GM23338 (cell line): ENCODE measurements around the gene TMEM9. TPM values are rescaled to one million over a fixed set of nuclear protein-coding genes. Genes with fewer than 3 reads are reported as not detected.

ENCODE experiments used
- ATAC-seq: fragments of 200-7000 bp; cut with Tn5 transposase; 3 replicates; pipeline ENCODE4 v1.9.1; 2020
- DNase-seq: peaks from one replicate; pipeline ENCODE4 v3.0.0-alpha.2; 2015; ENCODE audit warnings: low spot score
- H2AFZ ChIP-seq: fragments of 200-600 bp; sonication (generic); 2 replicates; pipeline ENCODE4 v1.8.0; 2016; ENCODE audit warnings: antibody characterized with exemption, mild to moderate bottlenecking, moderate library complexity
- H3F3A ChIP-seq: fragments of 200-600 bp; sonication (generic); replicated peaks from 2 replicates; pipeline ENCODE4 v1.8.0; 2017; ENCODE audit warnings: antibody characterized with exemption, mixed run types, low read depth
- H3K27ac ChIP-seq: fragments of 200-600 bp; sonication (generic); 2 replicates; pipeline ENCODE4 v1.6.1; 2016; ENCODE audit warnings: low read depth
- H3K27me3 ChIP-seq: fragments of 200-600 bp; sonication (generic); 2 replicates; pipeline ENCODE4 v1.8.0; 2016; ENCODE audit warnings: mild to moderate bottlenecking, mixed run types, moderate library complexity; ENCODE audit not compliant: insufficient read depth
- H3K36me3 ChIP-seq: fragments of 200-600 bp; sonication (generic); 2 replicates; pipeline ENCODE4 v1.8.0; 2016; ENCODE audit warnings: mild to moderate bottlenecking; ENCODE audit not compliant: insufficient read depth
- H3K4me1 ChIP-seq: fragments of 200-600 bp; sonication (generic); 2 replicates; pipeline ENCODE4 v1.8.0; 2016; ENCODE audit warnings: mild to moderate bottlenecking, moderate library complexity; ENCODE audit not compliant: insufficient read depth
- H3K4me2 ChIP-seq: fragments of 200-600 bp; sonication (generic); 2 replicates; pipeline ENCODE4 v1.7.1; 2017; ENCODE audit warnings: mixed run types
- H3K4me3 ChIP-seq: fragments of 200-600 bp; sonication (generic); 2 replicates; pipeline ENCODE4 v1.6.1; 2016; ENCODE audit warnings: mixed run types
- H3K79me2 ChIP-seq: fragments of 200-600 bp; sonication (generic); replicated peaks from 2 replicates; pipeline ENCODE4 v1.8.0; 2017; ENCODE audit warnings: mild to moderate bottlenecking; ENCODE audit not compliant: insufficient read depth
- H3K9me2 ChIP-seq: fragments of 200-600 bp; sonication (generic); 2 replicates; pipeline ENCODE4 v1.8.0; 2017; ENCODE audit not compliant: insufficient read depth
- H4K20me1 ChIP-seq: fragments of 200-600 bp; sonication (generic); replicated peaks from 2 replicates; pipeline ENCODE4 v1.8.0; 2017; ENCODE audit warnings: mild to moderate bottlenecking; ENCODE audit not compliant: insufficient read depth
- H3K27ac Mint-ChIP-seq: 2 replicates; pipeline ENCODE4 v1.8.0; 2020; ENCODE audit warnings: inconsistent platforms, mild to moderate bottlenecking, moderate library complexity, mixed read lengths
- H3K27me3 Mint-ChIP-seq: 3 replicates; pipeline ENCODE4 v1.8.0; 2022; ENCODE audit warnings: low read depth, mild to moderate bottlenecking, moderate library complexity, mixed read lengths, inconsistent platforms; ENCODE audit not compliant: insufficient read depth, poor library complexity
- H3K36me3 Mint-ChIP-seq: 3 replicates; pipeline ENCODE4 v1.8.0; 2021; ENCODE audit warnings: low read depth, mild to moderate bottlenecking, inconsistent platforms, moderate library complexity, mixed read lengths
- H3K4me1 Mint-ChIP-seq: 3 replicates; pipeline ENCODE4 v1.8.0; 2020; ENCODE audit warnings: mild to moderate bottlenecking, inconsistent platforms, mixed read lengths
- H3K4me3 Mint-ChIP-seq: 3 replicates; pipeline ENCODE4 v1.8.0; 2021; ENCODE audit warnings: moderate library complexity, mild to moderate bottlenecking, inconsistent platforms, mixed read lengths
- H3K9me3 Mint-ChIP-seq: 3 replicates; pipeline ENCODE4 v1.8.0; 2020; ENCODE audit warnings: moderate library complexity, mild to moderate bottlenecking, inconsistent platforms, mixed read lengths
- CREB1 ChIP-seq: fragments of 250-450 bp; sonication (Bioruptor Pico); IDR thresholded peaks from 2 replicates; pipeline ENCODE4 v1.5.0; 2020; ENCODE audit warnings: low read depth, mild to moderate bottlenecking, moderate library complexity
- CTCF ChIP-seq, 2 experiments: fragments of 200-600 bp in 1 of 2; sonication (generic) in 1 of 2; conservative IDR thresholded peaks; 2 replicates each; pipeline versions ENCODE4 v1.5.1 to v1.6.1; 2016 to 2017; ENCODE audit warnings: antibody characterized with exemption in 2 of 2, low read depth in 2 of 2, mild to moderate bottlenecking in 2 of 2, moderate library complexity in 1 of 2
- EZH2 ChIP-seq: fragments of 200-600 bp; sonication (generic); IDR thresholded peaks from one replicate; pipeline ENCODE4 v1.8.0; 2017; ENCODE audit warnings: antibody characterized with exemption, mild to moderate bottlenecking, low read depth; ENCODE audit not compliant: unreplicated experiment
- EZH2phosphoT487 ChIP-seq: fragments of 200-600 bp; sonication (generic); IDR thresholded peaks from one replicate; pipeline ENCODE4 v1.8.1; 2018; ENCODE audit warnings: antibody characterized with exemption; ENCODE audit not compliant: unreplicated experiment
- JUNB ChIP-seq: IDR thresholded peaks from one replicate; pipeline ENCODE4 v1.6.1; 2016; ENCODE audit warnings: antibody characterized with exemption; ENCODE audit not compliant: unreplicated experiment
- NANOG ChIP-seq: IDR thresholded peaks from 2 replicates; pipeline ENCODE4 v1.6.1; 2016; ENCODE audit warnings: antibody characterized with exemption, borderline replicate concordance
- POLR2AphosphoS5 ChIP-seq: IDR thresholded peaks from 2 replicates; pipeline ENCODE4 v1.6.1; 2016; ENCODE audit warnings: antibody characterized with exemption, low read depth
- REST ChIP-seq: IDR thresholded peaks from one replicate; pipeline ENCODE4 v1.6.1; 2018; ENCODE audit warnings: antibody characterized with exemption; ENCODE audit not compliant: unreplicated experiment
- STAT1 ChIP-seq: IDR thresholded peaks from one replicate; pipeline ENCODE4 v1.6.1; 2016; ENCODE audit warnings: antibody characterized with exemption; ENCODE audit not compliant: unreplicated experiment
- ZNF114 ChIP-seq: fragments of 250-450 bp; sonication (Bioruptor Pico); IDR thresholded peaks from 2 replicates; pipeline ENCODE4 v1.5.0; 2020; ENCODE audit warnings: mild to moderate bottlenecking, moderate library complexity
- ZNF331 ChIP-seq: fragments of 250-450 bp; sonication (Bioruptor Pico); IDR thresholded peaks from 2 replicates; pipeline ENCODE4 v1.5.0; 2020; ENCODE audit warnings: low read depth, mild to moderate bottlenecking, moderate library complexity
- polyA plus RNA-seq: library from polyadenylated mRNA; unstranded; fragments of >200 nt; fragmentation: Nextera tagmentation; extraction: Ambion mirVana; gene quantifications from 2 replicates; pipeline ENCODE4 v1.2.1, GENCODE V29; 2016
- total RNA-seq: library from RNA; depleted of rRNA; stranded (reverse); fragments of >200 nt; shearing (Covaris generic); gene quantifications from 2 replicates; pipeline ENCODE4 v1.2.3, GENCODE V29; 2014
- TF ChIP-seq, protein P1 (sequence below): fragments of 250-450 bp; sonication (Bioruptor Pico); IDR thresholded peaks from 2 replicates; pipeline ENCODE4 v1.5.0; 2020; ENCODE audit warnings: mild to moderate bottlenecking, moderate library complexity
- TF ChIP-seq, protein P2 (sequence below): IDR thresholded peaks from 2 replicates; pipeline ENCODE4 v1.6.1; 2016; ENCODE audit warnings: antibody characterized with exemption

Gene TMEM9
- total and polyA plus RNA-seq, 2 experiments from 2014 or later = 78.6 to 147 TPM

GRCh38 chr1:201110138-201110537 lies 44.1 kb downstream of the TMEM9 start:
- no peak overlapping the region for H2AFZ ChIP-seq
- peaks cover 5% of the 10 kb centered on the region for H3K4me1 ChIP-seq
- H3K9me3 Mint-ChIP-seq = no peaks in the 10 kb centered on the region
- DNase-seq = no peak
- H4K20me1 ChIP-seq = no peaks in the 10 kb centered on the region
- H3K36me3 ChIP-seq = no peaks in the 10 kb centered on the region
- H3K4me2 ChIP-seq = no peak overlapping the region
- H3K4me3 Mint-ChIP-seq = no peak overlapping the region
- ATAC-seq = no peak
- H3F3A ChIP-seq = no peaks in the 10 kb centered on the region
- no peak overlapping the region for H3K4me3 ChIP-seq
- no peaks in the 10 kb centered on the region for H3K79me2 ChIP-seq
- H3K4me1 Mint-ChIP-seq = peaks cover 9% of the 10 kb centered on the region; the same call in 2 of the 3 replicates
- H3K27ac Mint-ChIP-seq = no peak overlapping the region
- no peaks in the 10 kb centered on the region for H3K9me2 ChIP-seq
- no peak for TF ChIP-seq REST
- no peak for TF ChIP-seq EZH2
- TF ChIP-seq CTCF (conservative IDR thresholded peaks at IDR 0.05; ENCODE audit: low read depth in 2 of 2) = no peak
- TF ChIP-seq, protein P1, sequence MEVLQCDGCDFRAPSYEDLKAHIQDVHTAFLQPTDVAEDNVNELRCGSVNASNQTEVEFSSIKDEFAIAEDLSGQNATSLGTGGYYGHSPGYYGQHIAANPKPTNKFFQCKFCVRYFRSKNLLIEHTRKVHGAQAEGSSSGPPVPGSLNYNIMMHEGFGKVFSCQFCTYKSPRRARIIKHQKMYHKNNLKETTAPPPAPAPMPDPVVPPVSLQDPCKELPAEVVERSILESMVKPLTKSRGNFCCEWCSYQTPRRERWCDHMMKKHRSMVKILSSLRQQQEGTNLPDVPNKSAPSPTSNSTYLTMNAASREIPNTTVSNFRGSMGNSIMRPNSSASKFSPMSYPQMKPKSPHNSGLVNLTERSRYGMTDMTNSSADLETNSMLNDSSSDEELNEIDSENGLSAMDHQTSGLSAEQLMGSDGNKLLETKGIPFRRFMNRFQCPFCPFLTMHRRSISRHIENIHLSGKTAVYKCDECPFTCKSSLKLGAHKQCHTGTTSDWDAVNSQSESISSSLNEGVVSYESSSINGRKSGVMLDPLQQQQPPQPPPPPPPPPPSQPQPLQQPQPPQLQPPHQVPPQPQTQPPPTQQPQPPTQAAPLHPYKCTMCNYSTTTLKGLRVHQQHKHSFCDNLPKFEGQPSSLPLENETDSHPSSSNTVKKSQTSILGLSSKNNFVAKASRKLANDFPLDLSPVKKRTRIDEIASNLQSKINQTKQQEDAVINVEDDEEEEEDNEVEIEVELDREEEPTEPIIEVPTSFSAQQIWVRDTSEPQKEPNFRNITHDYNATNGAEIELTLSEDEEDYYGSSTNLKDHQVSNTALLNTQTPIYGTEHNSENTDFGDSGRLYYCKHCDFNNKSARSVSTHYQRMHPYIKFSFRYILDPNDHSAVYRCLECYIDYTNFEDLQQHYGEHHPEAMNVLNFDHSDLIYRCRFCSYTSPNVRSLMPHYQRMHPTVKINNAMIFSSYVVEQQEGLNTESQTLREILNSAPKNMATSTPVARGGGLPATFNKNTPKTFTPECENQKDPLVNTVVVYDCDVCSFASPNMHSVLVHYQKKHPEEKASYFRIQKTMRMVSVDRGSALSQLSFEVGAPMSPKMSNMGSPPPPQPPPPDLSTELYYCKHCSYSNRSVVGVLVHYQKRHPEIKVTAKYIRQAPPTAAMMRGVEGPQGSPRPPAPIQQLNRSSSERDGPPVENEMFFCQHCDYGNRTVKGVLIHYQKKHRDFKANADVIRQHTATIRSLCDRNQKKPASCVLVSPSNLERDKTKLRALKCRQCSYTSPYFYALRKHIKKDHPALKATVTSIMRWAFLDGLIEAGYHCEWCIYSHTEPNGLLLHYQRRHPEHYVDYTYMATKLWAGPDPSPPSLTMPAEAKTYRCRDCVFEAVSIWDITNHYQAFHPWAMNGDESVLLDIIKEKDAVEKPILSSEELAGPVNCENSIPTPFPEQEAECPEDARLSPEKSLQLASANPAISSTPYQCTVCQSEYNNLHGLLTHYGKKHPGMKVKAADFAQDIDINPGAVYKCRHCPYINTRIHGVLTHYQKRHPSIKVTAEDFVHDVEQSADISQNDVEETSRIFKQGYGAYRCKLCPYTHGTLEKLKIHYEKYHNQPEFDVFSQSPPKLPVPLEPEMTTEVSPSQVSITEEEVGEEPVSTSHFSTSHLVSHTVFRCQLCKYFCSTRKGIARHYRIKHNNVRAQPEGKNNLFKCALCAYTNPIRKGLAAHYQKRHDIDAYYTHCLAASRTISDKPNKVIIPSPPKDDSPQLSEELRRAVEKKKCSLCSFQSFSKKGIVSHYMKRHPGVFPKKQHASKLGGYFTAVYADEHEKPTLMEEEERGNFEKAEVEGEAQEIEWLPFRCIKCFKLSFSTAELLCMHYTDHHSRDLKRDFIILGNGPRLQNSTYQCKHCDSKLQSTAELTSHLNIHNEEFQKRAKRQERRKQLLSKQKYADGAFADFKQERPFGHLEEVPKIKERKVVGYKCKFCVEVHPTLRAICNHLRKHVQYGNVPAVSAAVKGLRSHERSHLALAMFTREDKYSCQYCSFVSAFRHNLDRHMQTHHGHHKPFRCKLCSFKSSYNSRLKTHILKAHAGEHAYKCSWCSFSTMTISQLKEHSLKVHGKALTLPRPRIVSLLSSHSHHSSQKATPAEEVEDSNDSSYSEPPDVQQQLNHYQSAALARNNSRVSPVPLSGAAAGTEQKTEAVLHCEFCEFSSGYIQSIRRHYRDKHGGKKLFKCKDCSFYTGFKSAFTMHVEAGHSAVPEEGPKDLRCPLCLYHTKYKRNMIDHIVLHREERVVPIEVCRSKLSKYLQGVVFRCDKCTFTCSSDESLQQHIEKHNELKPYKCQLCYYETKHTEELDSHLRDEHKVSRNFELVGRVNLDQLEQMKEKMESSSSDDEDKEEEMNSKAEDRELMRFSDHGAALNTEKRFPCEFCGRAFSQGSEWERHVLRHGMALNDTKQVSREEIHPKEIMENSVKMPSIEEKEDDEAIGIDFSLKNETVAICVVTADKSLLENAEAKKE = no peak
- TF ChIP-seq NANOG = no peak
- TF ChIP-seq CREB1 (CRISPR knock-in tag) = no peak
- TF ChIP-seq ZNF114 (CRISPR knock-in tag) = no peak
- TF ChIP-seq EZH2phosphoT487 = no peak
- no peak for TF ChIP-seq JUNB
- no peak for TF ChIP-seq STAT1
- no peak for TF ChIP-seq POLR2AphosphoS5
- TF ChIP-seq ZNF331 = no peak
- TF ChIP-seq, protein P2, sequence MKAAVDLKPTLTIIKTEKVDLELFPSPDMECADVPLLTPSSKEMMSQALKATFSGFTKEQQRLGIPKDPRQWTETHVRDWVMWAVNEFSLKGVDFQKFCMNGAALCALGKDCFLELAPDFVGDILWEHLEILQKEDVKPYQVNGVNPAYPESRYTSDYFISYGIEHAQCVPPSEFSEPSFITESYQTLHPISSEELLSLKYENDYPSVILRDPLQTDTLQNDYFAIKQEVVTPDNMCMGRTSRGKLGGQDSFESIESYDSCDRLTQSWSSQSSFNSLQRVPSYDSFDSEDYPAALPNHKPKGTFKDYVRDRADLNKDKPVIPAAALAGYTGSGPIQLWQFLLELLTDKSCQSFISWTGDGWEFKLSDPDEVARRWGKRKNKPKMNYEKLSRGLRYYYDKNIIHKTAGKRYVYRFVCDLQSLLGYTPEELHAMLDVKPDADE = no peak
- H3K27me3 Mint-ChIP-seq = peaks cover 29% of the 10 kb centered on the region
- no peak overlapping the region for H3K27ac ChIP-seq
- H3K27me3 ChIP-seq = peaks cover 20% of the 10 kb centered on the region
- no peaks in the 10 kb centered on the region for H3K36me3 Mint-ChIP-seq
